Measurements from ENCODE around the gene ELP6.
"Not testable (repeated sequence)": the region's sequence is repeated elsewhere in the genome, so short reads cannot be mapped to it uniquely, and the experiment has no call there.

The ELP6 gene

GRCh38 chr3:47459534-47460085, 53.9 kb downstream of the ELP6 start:
- not testable (repeated sequence) for DNase-seq (ENCODE audit: low spot score)

GRCh38 chr3:47456984-47457383, 56.5 kb downstream of the ELP6 start:
- DNase-seq (ENCODE audit: low spot score): no peak

GRCh38 chr3:47455806-47456452, 57.6 kb downstream of the ELP6 start:
- no peak for DNase-seq (ENCODE audit: low spot score)

- no peak for DNase-seq (ENCODE audit: low spot score)
These were observed 60.9 kb downstream of the ELP6 start for GRCh38 chr3:47452453-47453215.
